Ovary (tissue), 9 donors: ENCODE results near the gene GGCX. TPM values are rescaled to one million over a fixed set of nuclear protein-coding genes. Genes with fewer than 3 reads are reported as not detected.

Experiments
- DNase-seq, 5 donors: peaks; one replicate each; pipeline ENCODE4 v3.0.0-alpha.2; 2019 to 2020
- H3K27ac ChIP-seq, 2 donors: fragments of 200-600 bp; one replicate each; pipeline versions ENCODE4 v1.5.1 to v1.8.0; 2019 to 2022
- H3K27me3 ChIP-seq: fragments of 200-600 bp; one replicate; pipeline ENCODE4 v1.8.0; 2022
- H3K36me3 ChIP-seq: fragments of 200-600 bp; sonication (generic); one replicate; pipeline ENCODE4 v1.5.1; 2019
- H3K4me1 ChIP-seq: one replicate; pipeline ENCODE4 v1.8.1; 2013; ENCODE audit warnings: mild to moderate bottlenecking, moderate library complexity; ENCODE audit not compliant: insufficient read depth
- H3K4me3 ChIP-seq: fragments of 200-600 bp; sonication (generic); one replicate; pipeline ENCODE4 v1.5.1; 2017
- H3K9me3 ChIP-seq, 2 donors: fragments of 200-600 bp in 1 of 2; sonication (generic) in 1 of 2; one replicate each; pipeline versions ENCODE4 v1.5.1 to v1.8.1; 2013 to 2019; ENCODE audit warnings: mild to moderate bottlenecking in 1 of 2, moderate library complexity in 1 of 2
- CTCF ChIP-seq, 3 donors: fragments of 450-650 bp in 2 of 3; fragments of 200-600 bp in 1 of 3; IDR thresholded peaks; one replicate each; pipeline versions ENCODE4 v1.5.1 to v1.8.0; 2016 to 2022; ENCODE audit warnings: antibody characterized with exemption in 3 of 3, mild to moderate bottlenecking in 1 of 3
- EP300 ChIP-seq: sonication (generic); formaldehyde crosslinking; IDR thresholded peaks from one replicate; pipeline ENCODE4 v1.6.1; 2017; ENCODE audit warnings: antibody characterized with exemption
- POLR2A ChIP-seq: fragments of 450-650 bp; IDR thresholded peaks from one replicate; pipeline ENCODE4 v1.6.1; 2017; ENCODE audit warnings: antibody characterized with exemption, mild to moderate bottlenecking, moderate library complexity
- WGBS, 3 donors: extraction: QIAGEN DNeasy Blood & Tissue Kit in 1 of 3; methylation state at CpG; one replicate each; pipeline versions ENCODE4 v1.1.5 to v1.1.7; 2013 to 2017; 5-methylcytosine and 5-hydroxymethylcytosine counted together
- intact Hi-C, 4 donors: fragments of 100-400 bp; cut with DNase I; formaldehyde crosslinking; loops; one replicate each; pipeline versions ENCODE4 v1.11.0 to v1.15.1; 2022 to 2023
- polyA plus RNA-seq, 2 donors: library from polyadenylated mRNA; stranded (reverse); fragments of 200-250 nt in 1 of 2; fragments of 350-450 nt in 1 of 2; fragmentation: Illumina TruSeq in 1 of 2; extraction: RNeasy Lipid Tissue Mini Kit (QIAGEN cat#74804) in 1 of 2; gene quantifications; one replicate each; pipeline ENCODE4 v1.2.3, GENCODE V29; 2013 to 2014
- total RNA-seq, 7 donors: library from RNA; depleted of rRNA in 2 of 7; stranded (reverse); fragments of >200 nt in 2 of 7; fragmentation: NEBNext Ultra II Directional in 3 of 7; extraction: Animal tissue kit (Norgen Biotek cat#: 25700) in 3 of 7; gene quantifications; one replicate each; pipeline versions ENCODE4 v1.1.0 to v1.2.4, GENCODE V29; 2016 to 2023
- donor health status: DM: no; HTN: no; CAD: no; lungs with moderate emphysema.
- donor health status: DM: no; HTN: no; CAD: no.
- donor health status: Bipolar disorder and iron deficiency.
- donor health status: DM: yes; HTN: yes; CAD: no.
- donor health status: DM: no; HTN: no; CAD: no.
- donor health status: DM: yes; HTN: yes; CAD: no.

The GGCX gene
- total and polyA plus RNA-seq, 9 donors: 14.2 to 35.5 (median 33.3) TPM

GRCh38 chr2:85539361-85540132 lies 21.7 kb downstream of the GGCX start:
- 0 to 1% (median 0%) methylated on average over 56 to 67 of the region's 67 CpGs for WGBS, 3 donors

GRCh38 chr2:85538507-85539360 lies 22.6 kb downstream of the GGCX start, which contains the start of gene MAT2A:
TSS of gene MAT2A (plus strand) at chr2:85539168. CDS start at chr2:85539288, 120 bp downstream.
- Histone ChIP-seq H3K9me3 (no peaks in the 10 kb centered on the region), H3K4me3 (peak within 1 kb of the TSS; percentile 68), H3K27ac (peak within 1 kb of the TSS; percentile 97 to 98), H3K27me3 (no peaks in the 10 kb centered on the region), H3K4me1 (peaks cover 4% of the 10 kb centered on the region), H3K36me3 (no peaks in the 10 kb centered on the region)
- intact Hi-C loops: loop anchor here in 2 of 4 donors (2.0 to 5.0 kb wide), 2 partner anchors 101 to 118 kb away; no protein-coding TSS in a partner anchor
- DNase-seq: peak; percentile 96 to 98 (median 97)
- TF ChIP-seq EP300 (no peak), POLR2A (peak; percentile 99), CTCF (IDR thresholded peaks at IDR 0.05) (peak; percentile 55 to 92 (median 91))
- WGBS, 3 donors: 0% methylated on average over 68 to 92 of the region's 92 CpGs

More at GRCh38 chr2:85539361-85540132, 21.7 kb downstream of the GGCX start:
- Histone ChIP-seq H3K36me3 (no peaks in the 10 kb centered on the region), H3K4me3 (peak overlapping the region; percentile 68), H3K9me3 (no peaks in the 10 kb centered on the region), H3K4me1 (peaks cover 4% of the 10 kb centered on the region), H3K27me3 (no peaks in the 10 kb centered on the region), H3K27ac (peak overlapping the region; percentile 97 to 98)
- intact Hi-C loops: loop anchor here in 2 of 4 donors (2.0 to 5.0 kb wide), 2 partner anchors 102 to 119 kb away; no protein-coding TSS in a partner anchor
- DNase-seq: peak; percentile 75 to 85 (median 81)
- TF ChIP-seq POLR2A (no peak), EP300 (no peak), CTCF (IDR thresholded peaks at IDR 0.05) (no peak)

GRCh38 chr2:85537600-85538506 lies 23.4 kb downstream of the GGCX start:
- intact Hi-C loops: loop anchor here in 2 of 4 donors (2.0 to 5.0 kb wide), 2 partner anchors 101 to 117 kb away; no protein-coding TSS in a partner anchor
- 1 to 2% (median 1%) methylated on average over 34 to 35 of the region's 35 CpGs for WGBS, 3 donors

GRCh38 chr2:85536479-85536878 lies 24.8 kb downstream of the GGCX start:
- peaks cover 4% of the 10 kb centered on the region for H3K4me1 ChIP-seq
- H3K27ac ChIP-seq: peak overlapping the region in 1 of 2 donors; percentile 98
- H3K9me3 ChIP-seq: no peaks in the 10 kb centered on the region
- 68 to 69% (median 68%) methylated on average over 3 of the region's 3 CpGs for WGBS, 3 donors
- no peaks in the 10 kb centered on the region for H3K36me3 ChIP-seq
- no peak for DNase-seq
- intact Hi-C loops: loop anchor here in 2 of 4 donors (5.0 kb wide), 1 partner anchor 99 kb away; no protein-coding TSS in a partner anchor
- TF ChIP-seq POLR2A (no peak), CTCF (IDR thresholded peaks at IDR 0.05) (no peak), EP300 (no peak)
- H3K4me3 ChIP-seq: no peak overlapping the region
- H3K27me3 ChIP-seq: no peaks in the 10 kb centered on the region

More at GRCh38 chr2:85537600-85538506, 23.4 kb downstream of the GGCX start:
- no peaks in the 10 kb centered on the region for H3K36me3 ChIP-seq
- TF ChIP-seq POLR2A: peak; percentile 30
- no peak for TF ChIP-seq EP300
- H3K27me3 ChIP-seq: no peaks in the 10 kb centered on the region
- H3K27ac ChIP-seq: peak overlapping the region; percentile 97 to 98
- DNase-seq: peak; percentile 58 to 74 (median 66)
- peaks cover 4% of the 10 kb centered on the region for H3K4me1 ChIP-seq
- peak overlapping the region; percentile 68 for H3K4me3 ChIP-seq
- no peaks in the 10 kb centered on the region for H3K9me3 ChIP-seq
